ENCODE measurements around the gene CD24. TPM values are rescaled to one million over a fixed set of nuclear protein-coding genes. Genes with fewer than 3 reads are reported as not detected.

CD24 gene
- total and polyA plus RNA-seq, 4 donors = 14.2 to 84.6 (median 14.7) TPM

DNA sequence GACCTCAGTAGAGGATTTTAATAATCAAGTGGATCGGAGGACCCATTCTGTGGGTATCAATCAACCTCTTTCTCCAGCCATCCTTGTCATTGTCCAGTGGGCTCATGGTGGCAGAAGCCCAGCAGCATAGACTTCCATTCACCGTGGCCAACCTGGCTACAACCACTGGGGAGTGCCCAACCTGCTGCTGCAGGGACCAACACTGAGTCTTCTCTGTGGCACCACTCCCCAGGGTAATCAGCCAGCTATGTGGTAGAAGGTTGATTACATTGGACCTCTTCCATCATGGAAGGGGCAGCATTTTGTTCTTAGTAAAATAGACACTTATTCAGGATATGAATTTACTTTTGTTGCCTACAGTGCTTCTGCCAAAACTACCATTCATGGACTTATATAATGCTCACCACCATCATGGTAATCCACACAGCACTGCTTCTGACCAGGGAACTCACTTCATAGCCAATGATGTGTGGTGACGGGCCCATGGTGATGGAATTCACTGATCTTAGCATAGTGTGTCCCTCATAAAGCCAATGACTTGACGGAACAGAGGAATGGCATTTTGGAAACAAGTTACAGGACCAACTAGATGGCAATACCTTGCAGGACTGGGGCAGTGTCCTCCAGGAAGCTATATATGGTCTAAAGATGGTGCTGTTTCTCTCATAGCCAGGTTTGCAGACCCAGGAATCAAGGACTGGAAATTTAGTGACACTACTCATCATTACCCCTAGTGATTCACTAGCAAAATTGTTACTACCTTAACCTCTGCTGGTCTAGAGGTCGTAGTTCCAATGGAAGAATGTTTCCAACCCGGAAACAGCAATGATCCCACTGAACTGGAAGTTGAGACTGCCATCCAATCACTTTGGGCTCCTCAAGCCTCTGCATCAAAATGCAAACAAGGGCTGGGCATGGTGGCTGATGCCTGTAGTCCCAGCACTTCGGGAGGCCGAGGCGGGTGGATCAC is 7.6 kb downstream of the CD24 start:
- H3K36me3 ChIP-seq (ENCODE audit: control insufficient read depth in 4 of 4, insufficient read depth in 3 of 4, low read depth in 1 of 4, low read length in 3 of 4) = no peaks in the 10 kb centered on the region
- no peak for DNase-seq (ENCODE audit: low spot score)
- WGBS = 91% methylated on average over 9 of the region's 9 CpGs

DNA sequence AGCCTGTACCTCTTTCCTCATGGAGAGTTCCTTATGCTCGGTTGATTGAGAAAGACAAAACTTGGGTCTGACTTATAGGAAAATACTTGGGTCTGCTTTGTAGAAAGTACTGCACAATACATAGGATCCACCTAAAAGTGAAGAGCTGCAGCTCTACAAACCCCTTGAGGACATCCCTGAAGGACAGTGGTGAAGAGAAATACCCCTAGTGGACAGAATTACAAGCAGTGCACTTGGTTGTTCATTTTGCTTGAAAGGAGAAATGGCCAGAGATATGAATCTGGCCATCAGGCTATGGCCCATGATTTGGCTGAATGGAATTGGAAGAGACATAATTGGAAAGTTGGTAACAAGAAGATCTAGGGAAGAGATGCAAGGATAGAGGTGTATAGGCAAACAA is 8.3 kb downstream of the CD24 start:
- Histone ChIP-seq H3K4me3 (ENCODE audit: low read depth in 1 of 3, low read length in 3 of 3) (no peak overlapping the region), H3K27me3 (ENCODE audit: control insufficient read depth in 4 of 4, insufficient read depth in 4 of 4, low read length in 3 of 4) (no peaks in the 10 kb centered on the region), H3K4me1 (ENCODE audit: control insufficient read depth in 4 of 4, insufficient read depth in 4 of 4, low read length in 3 of 4) (no peaks in the 10 kb centered on the region), H3K27ac (ENCODE audit: low read depth in 1 of 2, low read length in 2 of 2) (no peak overlapping the region), H3K9ac (ENCODE audit: low read depth in 1 of 2, low read length in 2 of 2) (no peak overlapping the region), H3K36me3 (ENCODE audit: control insufficient read depth in 4 of 4, insufficient read depth in 3 of 4, low read depth in 1 of 4, low read length in 3 of 4) (no peaks in the 10 kb centered on the region), H3K9me3 (ENCODE audit: control insufficient read depth in 4 of 4, low read length in 3 of 4) (no peaks in the 10 kb centered on the region)
- TF ChIP-seq, protein P1, sequence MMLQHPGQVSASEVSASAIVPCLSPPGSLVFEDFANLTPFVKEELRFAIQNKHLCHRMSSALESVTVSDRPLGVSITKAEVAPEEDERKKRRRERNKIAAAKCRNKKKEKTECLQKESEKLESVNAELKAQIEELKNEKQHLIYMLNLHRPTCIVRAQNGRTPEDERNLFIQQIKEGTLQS (IDR thresholded peaks at IDR 0.05) = no peak
- TF ChIP-seq HNF4G (IDR thresholded peaks at IDR 0.05) (no peak), RAD21 (IDR thresholded peaks at IDR 0.05) (no peak)
- 91% methylated on average over 1 of the region's 1 CpG for WGBS
- no peak for DNase-seq (ENCODE audit: low spot score)

More for the DNA sequence above, 7.6 kb downstream of the CD24 start:
- Histone ChIP-seq H3K9me3 (ENCODE audit: control insufficient read depth in 4 of 4, low read length in 3 of 4) (no peaks in the 10 kb centered on the region), H3K27ac (ENCODE audit: low read depth in 1 of 2, low read length in 2 of 2) (no peak overlapping the region), H3K9ac (ENCODE audit: low read depth in 1 of 2, low read length in 2 of 2) (no peak overlapping the region), H3K4me3 (ENCODE audit: low read depth in 1 of 3, low read length in 3 of 3) (no peak overlapping the region), H3K27me3 (ENCODE audit: control insufficient read depth in 4 of 4, insufficient read depth in 4 of 4, low read length in 3 of 4) (no peaks in the 10 kb centered on the region), H3K4me1 (ENCODE audit: control insufficient read depth in 4 of 4, insufficient read depth in 4 of 4, low read length in 3 of 4) (no peaks in the 10 kb centered on the region)
- TF ChIP-seq SP1 (IDR thresholded peaks at IDR 0.05) = no peak
- TF ChIP-seq FOXA1 (IDR thresholded peaks at IDR 0.05) = no peak
- no peak for TF ChIP-seq YY1 (IDR thresholded peaks at IDR 0.05)
- no peak for TF ChIP-seq EGR1 (IDR thresholded peaks at IDR 0.05; ENCODE audit: low read depth in 2 of 2)
- no peak for TF ChIP-seq NR2F2 (IDR thresholded peaks at IDR 0.05)

DNA sequence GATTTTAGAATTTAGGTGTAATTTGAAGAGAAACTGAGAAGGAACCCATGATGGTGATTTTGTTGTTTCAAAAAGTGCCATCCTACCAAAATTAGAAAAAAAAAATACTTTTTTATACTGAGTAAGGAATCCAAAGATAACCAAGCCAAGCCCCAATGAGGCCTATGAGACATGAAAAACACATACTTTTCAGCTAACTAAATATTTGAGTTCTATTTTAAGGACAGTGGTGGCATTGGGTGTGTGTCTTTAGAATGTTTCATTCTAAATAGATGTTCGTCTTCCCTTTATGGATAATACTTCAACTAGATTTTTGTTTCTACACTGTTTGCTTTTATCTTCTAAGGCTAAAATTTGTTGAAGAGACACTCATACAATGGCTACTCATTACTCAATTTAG is 9.6 kb downstream of the CD24 start:
- H3K36me3 ChIP-seq (ENCODE audit: control insufficient read depth in 4 of 4, insufficient read depth in 3 of 4, low read depth in 1 of 4, low read length in 3 of 4) = no peaks in the 10 kb centered on the region
- no peak overlapping the region for H3K27ac ChIP-seq (ENCODE audit: low read depth in 1 of 2, low read length in 2 of 2)
- no peaks in the 10 kb centered on the region for H3K4me1 ChIP-seq (ENCODE audit: control insufficient read depth in 4 of 4, insufficient read depth in 4 of 4, low read length in 3 of 4)
- TF ChIP-seq, protein P2, sequence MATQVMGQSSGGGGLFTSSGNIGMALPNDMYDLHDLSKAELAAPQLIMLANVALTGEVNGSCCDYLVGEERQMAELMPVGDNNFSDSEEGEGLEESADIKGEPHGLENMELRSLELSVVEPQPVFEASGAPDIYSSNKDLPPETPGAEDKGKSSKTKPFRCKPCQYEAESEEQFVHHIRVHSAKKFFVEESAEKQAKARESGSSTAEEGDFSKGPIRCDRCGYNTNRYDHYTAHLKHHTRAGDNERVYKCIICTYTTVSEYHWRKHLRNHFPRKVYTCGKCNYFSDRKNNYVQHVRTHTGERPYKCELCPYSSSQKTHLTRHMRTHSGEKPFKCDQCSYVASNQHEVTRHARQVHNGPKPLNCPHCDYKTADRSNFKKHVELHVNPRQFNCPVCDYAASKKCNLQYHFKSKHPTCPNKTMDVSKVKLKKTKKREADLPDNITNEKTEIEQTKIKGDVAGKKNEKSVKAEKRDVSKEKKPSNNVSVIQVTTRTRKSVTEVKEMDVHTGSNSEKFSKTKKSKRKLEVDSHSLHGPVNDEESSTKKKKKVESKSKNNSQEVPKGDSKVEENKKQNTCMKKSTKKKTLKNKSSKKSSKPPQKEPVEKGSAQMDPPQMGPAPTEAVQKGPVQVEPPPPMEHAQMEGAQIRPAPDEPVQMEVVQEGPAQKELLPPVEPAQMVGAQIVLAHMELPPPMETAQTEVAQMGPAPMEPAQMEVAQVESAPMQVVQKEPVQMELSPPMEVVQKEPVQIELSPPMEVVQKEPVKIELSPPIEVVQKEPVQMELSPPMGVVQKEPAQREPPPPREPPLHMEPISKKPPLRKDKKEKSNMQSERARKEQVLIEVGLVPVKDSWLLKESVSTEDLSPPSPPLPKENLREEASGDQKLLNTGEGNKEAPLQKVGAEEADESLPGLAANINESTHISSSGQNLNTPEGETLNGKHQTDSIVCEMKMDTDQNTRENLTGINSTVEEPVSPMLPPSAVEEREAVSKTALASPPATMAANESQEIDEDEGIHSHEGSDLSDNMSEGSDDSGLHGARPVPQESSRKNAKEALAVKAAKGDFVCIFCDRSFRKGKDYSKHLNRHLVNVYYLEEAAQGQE (IDR thresholded peaks at IDR 0.05) = no peak
- TF ChIP-seq JUND (IDR thresholded peaks at IDR 0.05) = no peak
- no peak for TF ChIP-seq FOXA1 (IDR thresholded peaks at IDR 0.05)
- TF ChIP-seq EGR1 (IDR thresholded peaks at IDR 0.05; ENCODE audit: low read depth in 2 of 2) = no peak
- no peak for TF ChIP-seq RAD21 (IDR thresholded peaks at IDR 0.05)
- TF ChIP-seq, protein P3, sequence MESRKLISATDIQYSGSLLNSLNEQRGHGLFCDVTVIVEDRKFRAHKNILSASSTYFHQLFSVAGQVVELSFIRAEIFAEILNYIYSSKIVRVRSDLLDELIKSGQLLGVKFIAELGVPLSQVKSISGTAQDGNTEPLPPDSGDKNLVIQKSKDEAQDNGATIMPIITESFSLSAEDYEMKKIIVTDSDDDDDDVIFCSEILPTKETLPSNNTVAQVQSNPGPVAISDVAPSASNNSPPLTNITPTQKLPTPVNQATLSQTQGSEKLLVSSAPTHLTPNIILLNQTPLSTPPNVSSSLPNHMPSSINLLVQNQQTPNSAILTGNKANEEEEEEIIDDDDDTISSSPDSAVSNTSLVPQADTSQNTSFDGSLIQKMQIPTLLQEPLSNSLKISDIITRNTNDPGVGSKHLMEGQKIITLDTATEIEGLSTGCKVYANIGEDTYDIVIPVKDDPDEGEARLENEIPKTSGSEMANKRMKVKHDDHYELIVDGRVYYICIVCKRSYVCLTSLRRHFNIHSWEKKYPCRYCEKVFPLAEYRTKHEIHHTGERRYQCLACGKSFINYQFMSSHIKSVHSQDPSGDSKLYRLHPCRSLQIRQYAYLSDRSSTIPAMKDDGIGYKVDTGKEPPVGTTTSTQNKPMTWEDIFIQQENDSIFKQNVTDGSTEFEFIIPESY (IDR thresholded peaks at IDR 0.05) = no peak
- TF ChIP-seq YY1 (IDR thresholded peaks at IDR 0.05) = no peak
- no peak for TF ChIP-seq NR2F2 (IDR thresholded peaks at IDR 0.05)
- TF ChIP-seq, protein P4, sequence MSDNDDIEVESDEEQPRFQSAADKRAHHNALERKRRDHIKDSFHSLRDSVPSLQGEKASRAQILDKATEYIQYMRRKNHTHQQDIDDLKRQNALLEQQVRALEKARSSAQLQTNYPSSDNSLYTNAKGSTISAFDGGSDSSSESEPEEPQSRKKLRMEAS (IDR thresholded peaks at IDR 0.05) = no peak
- no peak for TF ChIP-seq GABPA (IDR thresholded peaks at IDR 0.05 in 1 of 2, conservative IDR thresholded peaks at IDR 0.05 in 1 of 2)
- no peak for TF ChIP-seq TAF1 (conservative IDR thresholded peaks at IDR 0.05)
- TF ChIP-seq RXRA (IDR thresholded peaks at IDR 0.05) = no peak
- no peak for TF ChIP-seq FOXA2 (IDR thresholded peaks at IDR 0.05)
- TF ChIP-seq, protein P1 (IDR thresholded peaks at IDR 0.05) = no peak
- TF ChIP-seq HNF4A (conservative IDR thresholded peaks at IDR 0.05) = no peak
- no peak for TF ChIP-seq HNF4G (IDR thresholded peaks at IDR 0.05)
- TF ChIP-seq SP1 (IDR thresholded peaks at IDR 0.05) = no peak
- TF ChIP-seq, protein P5, sequence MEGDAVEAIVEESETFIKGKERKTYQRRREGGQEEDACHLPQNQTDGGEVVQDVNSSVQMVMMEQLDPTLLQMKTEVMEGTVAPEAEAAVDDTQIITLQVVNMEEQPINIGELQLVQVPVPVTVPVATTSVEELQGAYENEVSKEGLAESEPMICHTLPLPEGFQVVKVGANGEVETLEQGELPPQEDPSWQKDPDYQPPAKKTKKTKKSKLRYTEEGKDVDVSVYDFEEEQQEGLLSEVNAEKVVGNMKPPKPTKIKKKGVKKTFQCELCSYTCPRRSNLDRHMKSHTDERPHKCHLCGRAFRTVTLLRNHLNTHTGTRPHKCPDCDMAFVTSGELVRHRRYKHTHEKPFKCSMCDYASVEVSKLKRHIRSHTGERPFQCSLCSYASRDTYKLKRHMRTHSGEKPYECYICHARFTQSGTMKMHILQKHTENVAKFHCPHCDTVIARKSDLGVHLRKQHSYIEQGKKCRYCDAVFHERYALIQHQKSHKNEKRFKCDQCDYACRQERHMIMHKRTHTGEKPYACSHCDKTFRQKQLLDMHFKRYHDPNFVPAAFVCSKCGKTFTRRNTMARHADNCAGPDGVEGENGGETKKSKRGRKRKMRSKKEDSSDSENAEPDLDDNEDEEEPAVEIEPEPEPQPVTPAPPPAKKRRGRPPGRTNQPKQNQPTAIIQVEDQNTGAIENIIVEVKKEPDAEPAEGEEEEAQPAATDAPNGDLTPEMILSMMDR (IDR thresholded peaks at IDR 0.05; ENCODE audit: low read depth, low read length, missing input control) = no peak
- H3K27me3 ChIP-seq (ENCODE audit: control insufficient read depth in 4 of 4, insufficient read depth in 4 of 4, low read length in 3 of 4) = no peaks in the 10 kb centered on the region
- no peak overlapping the region for H3K4me3 ChIP-seq (ENCODE audit: low read depth in 1 of 3, low read length in 3 of 3)
- DNase-seq (ENCODE audit: low spot score) = no peak
- H3K9ac ChIP-seq (ENCODE audit: low read depth in 1 of 2, low read length in 2 of 2) = no peak overlapping the region
- WGBS = 89% methylated on average over 1 of the region's 1 CpG
- no peaks in the 10 kb centered on the region for H3K9me3 ChIP-seq (ENCODE audit: control insufficient read depth in 4 of 4, low read length in 3 of 4)

Data from liver (tissue), 9 donors.